Measurements from ENCODE around the gene WDR5B. TPM values are rescaled to one million over a fixed set of nuclear protein-coding genes. Genes with fewer than 3 reads are reported as not detected.

Gene WDR5B
- total RNA-seq, 1 experiment from 2014 or later, result 3.4 TPM

DNA sequence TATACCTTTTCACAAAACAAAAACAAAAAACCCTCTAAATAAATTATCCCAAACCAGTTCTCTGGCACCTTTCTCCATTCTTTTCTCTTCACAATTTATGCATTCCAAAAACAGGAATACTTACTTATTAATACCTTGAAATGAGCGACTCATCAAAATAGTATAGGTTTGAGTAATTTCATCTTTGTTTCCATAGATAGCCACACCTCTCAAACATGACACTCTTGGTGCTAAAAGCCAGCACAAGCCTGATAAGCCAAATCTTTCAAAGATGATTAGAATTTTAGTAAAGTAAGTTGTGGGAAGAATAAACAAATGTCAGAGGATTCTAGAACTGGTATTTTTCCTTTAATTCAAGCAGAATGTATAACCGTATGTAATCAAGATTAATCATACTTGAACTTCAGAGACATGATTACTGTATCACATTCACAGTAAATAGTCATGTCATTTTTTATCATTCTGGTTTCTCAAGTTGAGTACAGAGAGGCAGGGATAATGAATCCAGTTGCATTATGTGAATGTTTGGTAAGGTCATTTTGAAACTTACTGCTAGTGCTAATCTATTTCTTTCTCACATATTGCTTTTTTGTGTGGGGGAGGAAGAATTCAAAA is 12.1 kb upstream of the WDR5B start (continued):
- TF ChIP-seq, protein P1, sequence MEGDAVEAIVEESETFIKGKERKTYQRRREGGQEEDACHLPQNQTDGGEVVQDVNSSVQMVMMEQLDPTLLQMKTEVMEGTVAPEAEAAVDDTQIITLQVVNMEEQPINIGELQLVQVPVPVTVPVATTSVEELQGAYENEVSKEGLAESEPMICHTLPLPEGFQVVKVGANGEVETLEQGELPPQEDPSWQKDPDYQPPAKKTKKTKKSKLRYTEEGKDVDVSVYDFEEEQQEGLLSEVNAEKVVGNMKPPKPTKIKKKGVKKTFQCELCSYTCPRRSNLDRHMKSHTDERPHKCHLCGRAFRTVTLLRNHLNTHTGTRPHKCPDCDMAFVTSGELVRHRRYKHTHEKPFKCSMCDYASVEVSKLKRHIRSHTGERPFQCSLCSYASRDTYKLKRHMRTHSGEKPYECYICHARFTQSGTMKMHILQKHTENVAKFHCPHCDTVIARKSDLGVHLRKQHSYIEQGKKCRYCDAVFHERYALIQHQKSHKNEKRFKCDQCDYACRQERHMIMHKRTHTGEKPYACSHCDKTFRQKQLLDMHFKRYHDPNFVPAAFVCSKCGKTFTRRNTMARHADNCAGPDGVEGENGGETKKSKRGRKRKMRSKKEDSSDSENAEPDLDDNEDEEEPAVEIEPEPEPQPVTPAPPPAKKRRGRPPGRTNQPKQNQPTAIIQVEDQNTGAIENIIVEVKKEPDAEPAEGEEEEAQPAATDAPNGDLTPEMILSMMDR (IDR thresholded peaks at IDR 0.05 in 2 of 3, conservative IDR thresholded peaks at IDR 0.05 in 1 of 3; ENCODE audit: borderline replicate concordance in 1 of 3, insufficient read depth in 1 of 3, low read depth in 2 of 3, low read length in 2 of 3), result no peak
- TF ChIP-seq POLR2A (IDR thresholded peaks at IDR 0.05; ENCODE audit: borderline replicate concordance, extremely low read depth, insufficient read depth, insufficient read length) (no peak), EGR1 (IDR thresholded peaks at IDR 0.05; ENCODE audit: low read depth) (no peak), ELF1 (IDR thresholded peaks at IDR 0.05; ENCODE audit: borderline replicate concordance, low read depth) (no peak)
- TF ChIP-seq, protein P2, sequence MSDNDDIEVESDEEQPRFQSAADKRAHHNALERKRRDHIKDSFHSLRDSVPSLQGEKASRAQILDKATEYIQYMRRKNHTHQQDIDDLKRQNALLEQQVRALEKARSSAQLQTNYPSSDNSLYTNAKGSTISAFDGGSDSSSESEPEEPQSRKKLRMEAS (IDR thresholded peaks at IDR 0.05), result no peak

- ChIA-PET RAD21 (ENCODE audit: low non-redundant PET in 1 of 2, low total read pairs in 2 of 2, uncharacterized antibody in 2 of 2, unreplicated experiment in 2 of 2) (no interaction called here), CTCF (no interaction called here), POLR2A (no interaction called here)
- Histone ChIP-seq H4K20me1 (ENCODE audit: insufficient read depth) (no peaks in the 10 kb centered on the region), H3K9ac (ENCODE audit: low read length) (no peak overlapping the region), H3K9me2 (ENCODE audit: insufficient read depth) (no peaks in the 10 kb centered on the region), H3K9me3 (ENCODE audit: control insufficient read depth in 1 of 2, insufficient read depth in 1 of 2, low read depth in 1 of 2, low read length in 2 of 2) (no peaks in the 10 kb centered on the region), H3K4me1 (ENCODE audit: control insufficient read depth in 1 of 2, insufficient read depth in 2 of 2, low read length in 2 of 2) (peaks cover 0 to 6% of the 10 kb centered on the region in 2 experiments; a peak in 3 of 4 replicates), H3K4me2 (ENCODE audit: low read length) (no peak overlapping the region), H3K4me3 (replicated peaks in 1 of 2; ENCODE audit: low read depth in 1 of 2, low read length in 2 of 2) (no peak overlapping the region), H3K27ac (ENCODE audit: low read depth, low read length) (no peak overlapping the region), H3K79me2 (ENCODE audit: insufficient read depth, low read length) (peaks cover 8% of the 10 kb centered on the region), H3K27me3 (ENCODE audit: insufficient read depth, low read length) (no peaks in the 10 kb centered on the region), H3K36me3 (ENCODE audit: control insufficient read depth in 1 of 2, insufficient read depth in 2 of 2, low read length in 2 of 2) (peaks cover 14 to 18% of the 10 kb centered on the region in 2 experiments), H2AFZ (ENCODE audit: low read depth, low read length, poor library complexity, severe bottlenecking) (no peak overlapping the region)
- intact Hi-C loops (cut with micrococcal nuclease), result no loop called here
- ATAC-seq (no peak), DNase-seq (ENCODE audit: low read depth, low spot score) (no peak)
- TF ChIP-seq SP1 (IDR thresholded peaks at IDR 0.05; ENCODE audit: low read depth) (no peak), ELF1 (IDR thresholded peaks at IDR 0.05; ENCODE audit: borderline replicate concordance, low read depth) (no peak), RAD21 (IDR thresholded peaks at IDR 0.05; ENCODE audit: low read depth) (no peak), TCF7L2 (IDR thresholded peaks at IDR 0.05; ENCODE audit: borderline replicate concordance, extremely low read depth, insufficient read depth, insufficient read length) (no peak), CBX3 (IDR thresholded peaks at IDR 0.05; ENCODE audit: low read depth) (no peak), ZNF274 (IDR thresholded peaks at IDR 0.05; ENCODE audit: low read depth, low read length) (no peak), EZH2phosphoT487 (IDR thresholded peaks at IDR 0.05; ENCODE audit: borderline replicate concordance) (no peak), ZFX (IDR thresholded peaks at IDR 0.05) (no peak), JUND (IDR thresholded peaks at IDR 0.05) (no peak), SRF (IDR thresholded peaks at IDR 0.05; ENCODE audit: low read depth) (no peak)
- TF ChIP-seq, protein P3, sequence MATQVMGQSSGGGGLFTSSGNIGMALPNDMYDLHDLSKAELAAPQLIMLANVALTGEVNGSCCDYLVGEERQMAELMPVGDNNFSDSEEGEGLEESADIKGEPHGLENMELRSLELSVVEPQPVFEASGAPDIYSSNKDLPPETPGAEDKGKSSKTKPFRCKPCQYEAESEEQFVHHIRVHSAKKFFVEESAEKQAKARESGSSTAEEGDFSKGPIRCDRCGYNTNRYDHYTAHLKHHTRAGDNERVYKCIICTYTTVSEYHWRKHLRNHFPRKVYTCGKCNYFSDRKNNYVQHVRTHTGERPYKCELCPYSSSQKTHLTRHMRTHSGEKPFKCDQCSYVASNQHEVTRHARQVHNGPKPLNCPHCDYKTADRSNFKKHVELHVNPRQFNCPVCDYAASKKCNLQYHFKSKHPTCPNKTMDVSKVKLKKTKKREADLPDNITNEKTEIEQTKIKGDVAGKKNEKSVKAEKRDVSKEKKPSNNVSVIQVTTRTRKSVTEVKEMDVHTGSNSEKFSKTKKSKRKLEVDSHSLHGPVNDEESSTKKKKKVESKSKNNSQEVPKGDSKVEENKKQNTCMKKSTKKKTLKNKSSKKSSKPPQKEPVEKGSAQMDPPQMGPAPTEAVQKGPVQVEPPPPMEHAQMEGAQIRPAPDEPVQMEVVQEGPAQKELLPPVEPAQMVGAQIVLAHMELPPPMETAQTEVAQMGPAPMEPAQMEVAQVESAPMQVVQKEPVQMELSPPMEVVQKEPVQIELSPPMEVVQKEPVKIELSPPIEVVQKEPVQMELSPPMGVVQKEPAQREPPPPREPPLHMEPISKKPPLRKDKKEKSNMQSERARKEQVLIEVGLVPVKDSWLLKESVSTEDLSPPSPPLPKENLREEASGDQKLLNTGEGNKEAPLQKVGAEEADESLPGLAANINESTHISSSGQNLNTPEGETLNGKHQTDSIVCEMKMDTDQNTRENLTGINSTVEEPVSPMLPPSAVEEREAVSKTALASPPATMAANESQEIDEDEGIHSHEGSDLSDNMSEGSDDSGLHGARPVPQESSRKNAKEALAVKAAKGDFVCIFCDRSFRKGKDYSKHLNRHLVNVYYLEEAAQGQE (IDR thresholded peaks at IDR 0.05; ENCODE audit: low read depth), result no peak
- TF ChIP-seq, protein P2 (IDR thresholded peaks at IDR 0.05), result no peak
- no TSS peak for BruUV-seq (replicated peaks)
Measured at GRCh38 chr3:122421836-122422235, 6.0 kb upstream of the WDR5B start.
